PC-3 (cell line): ENCODE measurements around the gene SLC35F2. TPM values are rescaled to one million over a fixed set of nuclear protein-coding genes. Genes with fewer than 3 reads are reported as not detected.

Experiments used
- ATAC-seq: fragments of 200-7000 bp; cut with Tn5 transposase; 2 replicates; pipeline ENCODE4 v1.9.1; 2020; ENCODE audit warnings: mild to moderate bottlenecking, moderate library complexity
- BruUV-seq: library from RNA; stranded (reverse); fragments of 400-500 nt; replicated peaks from 2 replicates; lab custom pipeline; 2021; lab: Mats Ljungman, UMichigan
- CTCF ChIA-PET: fragments of 300-600 bp; sonication (Branson Sonifier 250); formaldehyde crosslinking; loops from one replicate; lab custom pipeline; 2022; ENCODE audit warnings: antibody characterized with exemption; lab: Charles Lee
- POLR2A ChIA-PET: fragments of 300-600 bp; sonication (Branson Sonifier 250); formaldehyde crosslinking; loops from one replicate; lab custom pipeline; 2022; ENCODE audit warnings: antibody characterized with exemption; ENCODE audit not compliant: unreplicated experiment; lab: Charles Lee
- DNase-seq: peaks from one replicate; pipeline ENCODE4 v3.0.0-alpha.2; 2015
- H2AFZ ChIP-seq: fragments of 300-600 bp; sonication (generic); 2 replicates; pipeline ENCODE4 v1.6.0; 2016; ENCODE audit warnings: antibody characterized with exemption, low read length
- H3F3A ChIP-seq: fragments of 300-600 bp; sonication (generic); one replicate; pipeline ENCODE4 v1.6.0; 2017; ENCODE audit warnings: antibody characterized with exemption, low read length, control low read depth, mild to moderate bottlenecking; ENCODE audit not compliant: unreplicated experiment
- H3K27ac ChIP-seq: fragments of 300-600 bp; sonication (generic); 2 replicates; pipeline ENCODE4 v1.5.1; 2016; ENCODE audit warnings: mild to moderate bottlenecking, low read length
- H3K27me3 ChIP-seq: fragments of 300-600 bp; sonication (generic); 2 replicates; pipeline ENCODE4 v1.6.1; 2016; ENCODE audit warnings: low read length, mixed read lengths
- H3K36me3 ChIP-seq: fragments of 300-600 bp; sonication (generic); 2 replicates; pipeline ENCODE4 v1.6.1; 2016; ENCODE audit warnings: low read depth, mixed run types, low read length, mixed read lengths
- H3K4me1 ChIP-seq: fragments of 300-600 bp; sonication (generic); 2 replicates; pipeline ENCODE4 v1.5.1; 2016; ENCODE audit warnings: low read length; ENCODE audit not compliant: insufficient read depth
- H3K4me2 ChIP-seq: fragments of 300-600 bp; sonication (generic); 2 replicates; pipeline ENCODE4 v1.6.0; 2016; ENCODE audit warnings: low read length
- H3K4me3 ChIP-seq: fragments of 300-600 bp; sonication (generic); 2 replicates; pipeline ENCODE4 v1.5.1; 2016; ENCODE audit warnings: mild to moderate bottlenecking, low read length, mixed read lengths
- H3K79me2 ChIP-seq: fragments of 300-600 bp; sonication (generic); 2 replicates; pipeline ENCODE4 v1.6.1; 2017; ENCODE audit warnings: low read length, mixed read lengths
- H3K9ac ChIP-seq: fragments of 300-600 bp; sonication (generic); 2 replicates; pipeline ENCODE4 v1.6.0; 2016; ENCODE audit warnings: mild to moderate bottlenecking, low read length
- H3K9me2 ChIP-seq: fragments of 300-600 bp; sonication (generic); replicated peaks from 2 replicates; pipeline ENCODE4 v1.6.1; 2016; ENCODE audit warnings: mixed run types, low read length, mixed read lengths
- H3K9me3 ChIP-seq: fragments of 300-600 bp; sonication (generic); 2 replicates; pipeline ENCODE4 v1.6.1; 2016; ENCODE audit warnings: low read length, mixed read lengths
- H4K20me1 ChIP-seq: fragments of 300-600 bp; sonication (generic); 2 replicates; pipeline ENCODE4 v1.6.1; 2016; ENCODE audit warnings: low read length, mixed read lengths
- EZH2 ChIP-seq: fragments of 300-600 bp; sonication (generic); IDR thresholded peaks from one replicate; pipeline ENCODE4 v1.6.1; 2017; ENCODE audit warnings: antibody characterized with exemption, mild to moderate bottlenecking, low read length; ENCODE audit not compliant: unreplicated experiment
- EZH2phosphoT487 ChIP-seq: fragments of 300-600 bp; sonication (generic); IDR thresholded peaks from 2 replicates; pipeline ENCODE4 v1.6.1; 2018; ENCODE audit warnings: mild to moderate bottlenecking, antibody characterized with exemption, low read length, borderline replicate concordance
- intact Hi-C: fragments of 100-400 bp; cut with micrococcal nuclease; formaldehyde crosslinking; loops from 2 replicates; pipeline ENCODE4 v1.9.0; 2023
- total RNA-seq: library from RNA; depleted of rRNA; stranded (reverse); fragments of >200 nt; gene quantifications from 2 replicates; pipeline ENCODE4 v1.2.3, GENCODE V29; 2014
- TF ChIP-seq, protein P1 (sequence below): fragments of 300-600 bp; sonication (generic); conservative IDR thresholded peaks from 2 replicates; pipeline ENCODE4 v1.5.1; 2017; ENCODE audit warnings: antibody characterized with exemption, low read depth, mild to moderate bottlenecking, low read length

Gene SLC35F2
- total RNA-seq, 1 experiment from 2014 or later, result 210 TPM

DNA sequence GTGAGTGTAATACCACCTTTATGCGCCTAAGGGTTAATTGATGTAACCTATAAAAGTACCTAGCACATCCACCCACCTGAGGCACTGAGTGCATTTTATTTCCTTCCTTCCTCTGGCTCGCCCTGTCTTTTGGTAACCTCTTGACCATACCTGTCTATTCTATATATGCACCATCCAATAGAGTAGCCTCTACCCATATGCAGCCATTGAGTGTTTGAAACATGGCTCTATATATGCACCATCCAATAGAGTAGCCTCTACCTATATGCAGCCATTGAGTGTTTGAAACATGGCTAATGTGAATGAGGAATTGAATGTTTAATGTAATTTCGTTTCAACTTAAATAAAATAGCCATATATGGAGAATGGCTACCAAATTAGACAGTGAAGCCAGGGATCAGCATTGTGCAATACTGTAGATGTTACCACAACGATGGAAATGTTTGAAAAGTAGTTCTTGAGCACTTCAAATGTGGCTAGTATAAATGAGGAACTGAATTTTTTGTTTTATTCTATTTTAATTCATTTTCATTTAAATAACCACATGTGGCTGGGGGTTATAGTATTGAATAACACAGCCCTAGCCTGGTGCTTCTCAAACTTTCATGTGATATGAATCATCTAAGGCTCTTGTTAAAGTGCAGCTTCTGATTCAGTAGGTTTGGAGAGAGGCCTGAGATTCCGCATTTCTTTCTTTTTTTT is 33.8 kb downstream of the SLC35F2 start:
- no peak overlapping the region for H2AFZ ChIP-seq
- peaks cover 19% of the 10 kb centered on the region for H3K4me1 ChIP-seq
- H3K9me3 ChIP-seq, result no peaks in the 10 kb centered on the region
- no peak for ATAC-seq
- peaks cover 60% of the 10 kb centered on the region for H4K20me1 ChIP-seq
- H3K9ac ChIP-seq, result no peak overlapping the region
- H3K9me2 ChIP-seq, result no peaks in the 10 kb centered on the region
- no peak overlapping the region for H3K27ac ChIP-seq
- intact Hi-C loops, result no loop called here
- no peak overlapping the region for H3K4me2 ChIP-seq
- no peaks in the 10 kb centered on the region for H3F3A ChIP-seq
- BruUV-seq, result no TSS peak
- H3K36me3 ChIP-seq, result no peaks in the 10 kb centered on the region; the same call in 1 of the 2 replicates
- CTCF ChIA-PET, result no interaction called here
- POLR2A ChIA-PET, result no interaction called here
- H3K27me3 ChIP-seq, result no peaks in the 10 kb centered on the region
- H3K4me3 ChIP-seq, result no peak overlapping the region
- no peak for DNase-seq
- peaks cover 100% of the 10 kb centered on the region for H3K79me2 ChIP-seq
- no peak for TF ChIP-seq EZH2
- TF ChIP-seq EZH2phosphoT487, result no peak
- TF ChIP-seq, protein P1, sequence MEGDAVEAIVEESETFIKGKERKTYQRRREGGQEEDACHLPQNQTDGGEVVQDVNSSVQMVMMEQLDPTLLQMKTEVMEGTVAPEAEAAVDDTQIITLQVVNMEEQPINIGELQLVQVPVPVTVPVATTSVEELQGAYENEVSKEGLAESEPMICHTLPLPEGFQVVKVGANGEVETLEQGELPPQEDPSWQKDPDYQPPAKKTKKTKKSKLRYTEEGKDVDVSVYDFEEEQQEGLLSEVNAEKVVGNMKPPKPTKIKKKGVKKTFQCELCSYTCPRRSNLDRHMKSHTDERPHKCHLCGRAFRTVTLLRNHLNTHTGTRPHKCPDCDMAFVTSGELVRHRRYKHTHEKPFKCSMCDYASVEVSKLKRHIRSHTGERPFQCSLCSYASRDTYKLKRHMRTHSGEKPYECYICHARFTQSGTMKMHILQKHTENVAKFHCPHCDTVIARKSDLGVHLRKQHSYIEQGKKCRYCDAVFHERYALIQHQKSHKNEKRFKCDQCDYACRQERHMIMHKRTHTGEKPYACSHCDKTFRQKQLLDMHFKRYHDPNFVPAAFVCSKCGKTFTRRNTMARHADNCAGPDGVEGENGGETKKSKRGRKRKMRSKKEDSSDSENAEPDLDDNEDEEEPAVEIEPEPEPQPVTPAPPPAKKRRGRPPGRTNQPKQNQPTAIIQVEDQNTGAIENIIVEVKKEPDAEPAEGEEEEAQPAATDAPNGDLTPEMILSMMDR, result no peak

DNA sequence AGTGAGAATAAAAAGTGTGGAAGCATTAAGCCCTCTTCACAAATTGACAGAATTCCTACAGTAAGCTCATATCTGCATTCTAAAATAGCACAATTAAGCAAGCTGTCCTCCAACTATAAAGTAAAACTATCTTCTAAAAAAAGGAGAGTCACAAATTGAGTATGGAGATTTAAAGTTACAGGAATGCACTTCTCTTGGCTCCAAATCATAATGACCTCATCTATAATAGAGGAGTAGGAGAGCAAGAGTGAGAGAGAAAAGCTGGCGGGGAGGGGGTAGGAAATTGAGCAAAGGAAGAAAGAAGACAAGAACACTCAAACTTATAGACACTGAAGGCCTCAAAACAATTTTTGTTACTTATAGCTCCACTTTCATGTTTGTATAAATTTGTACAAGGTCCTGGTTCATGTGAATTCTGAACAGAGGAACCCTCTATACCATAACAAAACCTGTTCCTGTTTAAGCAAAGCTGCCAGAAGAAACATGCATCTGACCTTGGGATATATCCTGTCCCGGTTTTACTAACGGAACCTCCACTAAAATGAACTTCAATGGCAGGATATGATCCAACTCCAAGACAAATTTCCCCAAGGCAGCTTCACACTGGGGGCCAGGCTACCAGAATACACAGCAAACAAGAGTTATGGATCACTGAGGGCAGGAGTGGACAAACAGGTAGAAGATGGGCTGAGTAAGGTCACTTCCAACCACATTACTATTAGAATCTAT is 37.2 kb downstream of the SLC35F2 start:
- BruUV-seq, result no TSS peak
- H3K36me3 ChIP-seq, result peaks cover 3% of the 10 kb centered on the region; the same call in 1 of the 2 replicates
- H3K9ac ChIP-seq, result no peak overlapping the region
- ATAC-seq (no peak), DNase-seq (no peak)
- H3K27ac ChIP-seq, result no peak overlapping the region
- peaks cover 22% of the 10 kb centered on the region for H3K4me1 ChIP-seq
- no peak overlapping the region for H2AFZ ChIP-seq
- no peaks in the 10 kb centered on the region for H3F3A ChIP-seq
- H3K27me3 ChIP-seq, result no peaks in the 10 kb centered on the region
- H3K4me2 ChIP-seq, result no peak overlapping the region
- H3K4me3 ChIP-seq, result no peak overlapping the region
- H4K20me1 ChIP-seq, result peaks cover 72% of the 10 kb centered on the region
- no peaks in the 10 kb centered on the region for H3K9me2 ChIP-seq
- peaks cover 99% of the 10 kb centered on the region for H3K79me2 ChIP-seq
- ChIA-PET POLR2A (no interaction called here), CTCF (no interaction called here)
- no peaks in the 10 kb centered on the region for H3K9me3 ChIP-seq
- TF ChIP-seq, protein P1, result no peak
- TF ChIP-seq EZH2 (no peak), EZH2phosphoT487 (no peak)
- intact Hi-C loops, result no loop called here
